PC-3 (cell line): ENCODE results near the gene SAMD8.

Experiments
- CTCF ChIP-seq: fragments of 300-600 bp; sonication (generic); conservative IDR thresholded peaks from 2 replicates; pipeline ENCODE4 v1.5.1; 2017; ENCODE audit warnings: antibody characterized with exemption, low read depth, mild to moderate bottlenecking, low read length
- EZH2 ChIP-seq: fragments of 300-600 bp; sonication (generic); IDR thresholded peaks from one replicate; pipeline ENCODE4 v1.6.1; 2017; ENCODE audit warnings: antibody characterized with exemption, mild to moderate bottlenecking, low read length; ENCODE audit not compliant: unreplicated experiment
- EZH2phosphoT487 ChIP-seq: fragments of 300-600 bp; sonication (generic); IDR thresholded peaks from 2 replicates; pipeline ENCODE4 v1.6.1; 2018; ENCODE audit warnings: mild to moderate bottlenecking, antibody characterized with exemption, low read length, borderline replicate concordance

GRCh38 chr10:75095631-75096030, 15.8 kb upstream of the SAMD8 start:
- TF ChIP-seq CTCF (no peak), EZH2 (no peak), EZH2phosphoT487 (no peak)
